ENCODE measurements around the gene CIAO1.

- TF ChIP-seq POLR2AphosphoS5 (IDR thresholded peaks at IDR 0.05; ENCODE audit: low read depth, low read length) (no peak), TAF1 (IDR thresholded peaks at IDR 0.05; ENCODE audit: borderline replicate concordance, insufficient read depth, low read length) (no peak), REST (IDR thresholded peaks at IDR 0.05; ENCODE audit: insufficient read depth in 1 of 2, low read depth in 2 of 2, low read length in 2 of 2) (no peak)
Observed at GRCh38 chr2:96241227-96241626, 24.8 kb upstream of the CIAO1 start.
